ENCODE measurements around the gene NDUFS5. TPM values are rescaled to one million over a fixed set of nuclear protein-coding genes. Genes with fewer than 3 reads are reported as not detected.
"Not testable (repeated sequence)": the region's sequence is repeated elsewhere in the genome, so short reads cannot be mapped to it uniquely, and the experiment has no call there.

NDUFS5 gene
- total RNA-seq, 1 donor from 2014 or later: 696 TPM

DNA sequence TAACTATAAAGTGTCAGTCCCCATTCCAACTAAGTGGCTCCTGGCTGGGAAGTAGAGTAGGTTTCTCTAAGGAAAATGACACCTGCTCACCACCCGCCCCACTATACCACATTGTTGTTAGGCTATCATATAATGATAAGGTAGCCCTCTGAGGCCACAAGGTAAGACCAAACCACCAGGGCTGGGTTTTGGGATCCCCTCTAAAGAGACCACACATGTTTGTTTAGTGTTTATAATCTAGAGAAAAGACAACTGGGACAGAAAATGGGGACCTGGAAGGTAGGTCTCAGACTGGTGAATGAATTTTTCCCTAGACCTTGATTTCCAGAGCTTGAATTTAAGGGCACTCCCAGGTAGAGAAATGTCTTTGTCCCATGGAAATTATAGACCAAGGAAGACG is 19.9 kb upstream of the NDUFS5 start:
- Histone ChIP-seq H3K4me3 (no peak overlapping the region), H3K27ac (replicated peaks) (no peak overlapping the region), H3K9me3 (replicated peaks) (no peaks in the 10 kb centered on the region), H3K4me1 (peaks cover 25% of the 10 kb centered on the region), H3K27me3 (ENCODE audit: low read depth) (no peaks in the 10 kb centered on the region), H3K36me3 (peaks cover 96% of the 10 kb centered on the region)
- TF ChIP-seq, protein P1, sequence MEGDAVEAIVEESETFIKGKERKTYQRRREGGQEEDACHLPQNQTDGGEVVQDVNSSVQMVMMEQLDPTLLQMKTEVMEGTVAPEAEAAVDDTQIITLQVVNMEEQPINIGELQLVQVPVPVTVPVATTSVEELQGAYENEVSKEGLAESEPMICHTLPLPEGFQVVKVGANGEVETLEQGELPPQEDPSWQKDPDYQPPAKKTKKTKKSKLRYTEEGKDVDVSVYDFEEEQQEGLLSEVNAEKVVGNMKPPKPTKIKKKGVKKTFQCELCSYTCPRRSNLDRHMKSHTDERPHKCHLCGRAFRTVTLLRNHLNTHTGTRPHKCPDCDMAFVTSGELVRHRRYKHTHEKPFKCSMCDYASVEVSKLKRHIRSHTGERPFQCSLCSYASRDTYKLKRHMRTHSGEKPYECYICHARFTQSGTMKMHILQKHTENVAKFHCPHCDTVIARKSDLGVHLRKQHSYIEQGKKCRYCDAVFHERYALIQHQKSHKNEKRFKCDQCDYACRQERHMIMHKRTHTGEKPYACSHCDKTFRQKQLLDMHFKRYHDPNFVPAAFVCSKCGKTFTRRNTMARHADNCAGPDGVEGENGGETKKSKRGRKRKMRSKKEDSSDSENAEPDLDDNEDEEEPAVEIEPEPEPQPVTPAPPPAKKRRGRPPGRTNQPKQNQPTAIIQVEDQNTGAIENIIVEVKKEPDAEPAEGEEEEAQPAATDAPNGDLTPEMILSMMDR (IDR thresholded peaks at IDR 0.05; ENCODE audit: borderline replicate concordance): no peak
- intact Hi-C loops (cut with micrococcal nuclease): no loop called here
- DNase-seq: no peak

DNA sequence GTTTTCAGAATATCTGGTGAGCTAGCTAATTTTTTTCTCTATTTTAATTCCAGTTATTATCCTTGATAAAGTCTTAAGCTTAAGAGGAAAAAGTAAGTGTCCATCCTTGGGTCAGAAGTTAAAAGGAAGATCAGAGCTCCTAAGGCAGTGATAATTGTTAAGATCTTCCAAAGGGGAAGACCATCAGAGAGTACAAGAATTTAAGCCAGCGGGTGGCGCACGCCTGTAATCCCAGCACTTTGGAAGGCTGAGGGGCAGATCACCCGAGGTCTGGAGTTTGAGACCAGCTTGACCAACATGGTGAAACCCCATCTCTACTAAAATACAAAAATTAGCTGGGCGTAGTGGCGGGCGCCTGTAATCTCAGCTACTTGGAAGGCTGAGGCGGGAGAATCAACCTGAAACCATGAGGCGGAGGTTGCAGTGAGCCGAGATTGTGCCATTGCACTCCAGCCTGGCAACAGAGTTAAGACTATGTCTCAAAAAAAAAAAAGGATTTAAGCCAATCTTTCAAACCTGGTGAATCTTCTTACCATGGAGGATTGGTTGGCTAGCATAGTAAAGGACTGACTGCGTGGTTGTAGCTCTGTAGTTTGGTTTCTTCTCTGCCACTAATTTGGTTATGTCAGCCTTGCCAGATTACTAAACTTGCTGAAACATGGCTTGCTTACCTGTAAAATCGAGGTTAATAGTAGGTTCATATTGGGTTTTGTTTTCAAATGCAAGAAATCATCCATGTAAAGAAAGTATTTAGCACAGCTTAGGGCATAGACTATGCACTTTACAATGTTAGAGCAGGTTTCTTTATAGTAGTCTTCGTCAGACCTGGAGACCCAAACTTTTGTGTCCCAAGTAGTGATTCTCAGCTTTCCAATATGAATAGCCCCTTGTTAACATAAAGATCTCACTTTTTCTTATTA is 19.2 kb upstream of the NDUFS5 start:
- peaks cover 95% of the 10 kb centered on the region for H3K36me3 ChIP-seq
- DNase-seq: no peak
- TF ChIP-seq, protein P1 (IDR thresholded peaks at IDR 0.05; ENCODE audit: borderline replicate concordance): no peak

GRCh38 chr1:39014956-39015355 is 11.2 kb upstream of the NDUFS5 start:
- H3K27me3 ChIP-seq (ENCODE audit: low read depth); H3K4me1 ChIP-seq; H3K27ac ChIP-seq (replicated peaks); H3K4me3 ChIP-seq; DNase-seq; H3K9me3 ChIP-seq (replicated peaks); intact Hi-C loops (cut with micrococcal nuclease): not testable (repeated sequence)
- peaks cover 22% of the 10 kb centered on the region for H3K36me3 ChIP-seq

More for the DNA sequence above, 19.2 kb upstream of the NDUFS5 start:
- Histone ChIP-seq H3K9me3 (replicated peaks) (no peaks in the 10 kb centered on the region), H3K4me3 (no peak overlapping the region), H3K27me3 (ENCODE audit: low read depth) (no peaks in the 10 kb centered on the region), H3K27ac (replicated peaks) (no peak overlapping the region), H3K4me1 (peaks cover 22% of the 10 kb centered on the region)
- intact Hi-C loops (cut with micrococcal nuclease): no loop called here

GRCh38 chr1:39016604-39017171 is 9.5 kb upstream of the NDUFS5 start:
- peaks cover 5% of the 10 kb centered on the region for H3K36me3 ChIP-seq
- TF ChIP-seq, protein P1 (IDR thresholded peaks at IDR 0.05; ENCODE audit: borderline replicate concordance): no peak
- no peaks in the 10 kb centered on the region for H3K4me1 ChIP-seq
- DNase-seq: no peak
- intact Hi-C loops (cut with micrococcal nuclease): no loop called here
- H3K9me3 ChIP-seq (replicated peaks): no peaks in the 10 kb centered on the region
- no peaks in the 10 kb centered on the region for H3K27me3 ChIP-seq (ENCODE audit: low read depth)
- H3K27ac ChIP-seq (replicated peaks): no peak overlapping the region
- H3K4me3 ChIP-seq: no peak overlapping the region

GRCh38 chr1:39017266-39017665 is 8.9 kb upstream of the NDUFS5 start:
- Histone ChIP-seq H3K4me3 (no peak overlapping the region), H3K36me3 (no peaks in the 10 kb centered on the region), H3K27me3 (ENCODE audit: low read depth) (no peaks in the 10 kb centered on the region), H3K4me1 (no peaks in the 10 kb centered on the region), H3K9me3 (replicated peaks) (no peaks in the 10 kb centered on the region), H3K27ac (replicated peaks) (no peak overlapping the region)
- DNase-seq: no peak
- intact Hi-C loops (cut with micrococcal nuclease): no loop called here
- TF ChIP-seq, protein P1 (IDR thresholded peaks at IDR 0.05; ENCODE audit: borderline replicate concordance): no peak

GRCh38 chr1:39020494-39020893 is 5.7 kb upstream of the NDUFS5 start:
- H3K36me3 ChIP-seq; intact Hi-C loops (cut with micrococcal nuclease); H3K4me3 ChIP-seq; H3K27me3 ChIP-seq (ENCODE audit: low read depth); H3K4me1 ChIP-seq; H3K9me3 ChIP-seq (replicated peaks); DNase-seq; H3K27ac ChIP-seq (replicated peaks): not testable (repeated sequence)

Data from left ventricle myocardium inferior (tissue), 1 donor.